ENCODE measurements around the gene SARS2. TPM values are rescaled to one million over a fixed set of nuclear protein-coding genes. Genes with fewer than 3 reads are reported as not detected.
"Not testable (repeated sequence)": the region's sequence is repeated elsewhere in the genome, so short reads cannot be mapped to it uniquely, and the experiment has no call there.

The SARS2 gene
- total RNA-seq, 2 experiments from 2014 or later = 39.8 to 43.2 TPM

DNA sequence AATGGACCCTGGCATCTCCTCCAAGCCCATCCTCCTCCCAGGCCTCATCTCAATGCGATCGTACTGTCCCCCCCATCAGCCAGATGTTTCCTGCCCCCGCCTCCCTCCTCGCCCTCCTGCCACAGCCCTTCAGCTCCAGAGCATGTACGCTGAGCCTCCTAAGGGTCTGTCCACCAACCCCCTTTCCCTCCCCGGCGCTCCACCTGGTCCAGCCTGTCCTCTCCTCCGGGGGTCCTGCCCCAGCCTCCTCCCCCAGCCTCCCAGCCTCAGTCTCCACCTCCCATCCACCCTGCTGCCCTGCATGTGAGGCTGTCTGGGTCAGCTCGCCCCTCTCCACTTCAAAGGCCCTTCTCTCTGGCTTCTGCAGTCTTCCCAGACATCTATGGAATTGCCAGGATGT lies 35.6 kb downstream of the SARS2 start:
- peaks cover 16% of the 10 kb centered on the region for H3K4me1 Mint-ChIP-seq
- H3K27ac Mint-ChIP-seq = no peak overlapping the region
- peaks cover 2% of the 10 kb centered on the region for H3K36me3 Mint-ChIP-seq
- DNase-seq = no peak
- no peaks in the 10 kb centered on the region for H3K9me3 Mint-ChIP-seq
- H3K4me3 Mint-ChIP-seq = no peak overlapping the region
- no peaks in the 10 kb centered on the region for H3K27me3 Mint-ChIP-seq

DNA sequence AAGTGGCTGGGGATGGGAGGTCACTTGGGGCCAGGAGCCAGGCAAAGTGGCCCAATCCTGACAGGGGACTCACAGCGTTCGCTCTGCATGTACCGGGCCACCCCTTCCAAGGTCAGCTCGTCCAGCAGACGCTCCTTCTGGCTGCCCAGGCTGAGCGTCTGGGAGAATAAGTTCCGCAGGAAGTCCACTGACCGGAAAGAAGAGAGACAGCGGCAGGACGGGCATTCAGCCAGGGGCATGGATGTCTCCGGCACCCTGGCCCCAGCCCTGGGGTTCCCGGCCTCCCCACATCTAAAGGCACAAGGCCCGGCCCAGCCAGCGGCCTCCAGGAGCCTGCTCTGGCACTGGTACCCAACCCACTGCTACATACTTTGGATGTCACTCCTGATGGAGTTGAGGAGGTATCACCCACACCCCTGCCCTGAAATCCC lies 37.2 kb downstream of the SARS2 start:
- Mint-ChIP-seq H3K36me3 (peaks cover 2% of the 10 kb centered on the region), H3K27me3 (no peaks in the 10 kb centered on the region), H3K4me3 (no peak overlapping the region), H3K4me1 (peaks cover 7% of the 10 kb centered on the region), H3K9me3 (no peaks in the 10 kb centered on the region), H3K27ac (no peak overlapping the region)
- DNase-seq = no peak

DNA sequence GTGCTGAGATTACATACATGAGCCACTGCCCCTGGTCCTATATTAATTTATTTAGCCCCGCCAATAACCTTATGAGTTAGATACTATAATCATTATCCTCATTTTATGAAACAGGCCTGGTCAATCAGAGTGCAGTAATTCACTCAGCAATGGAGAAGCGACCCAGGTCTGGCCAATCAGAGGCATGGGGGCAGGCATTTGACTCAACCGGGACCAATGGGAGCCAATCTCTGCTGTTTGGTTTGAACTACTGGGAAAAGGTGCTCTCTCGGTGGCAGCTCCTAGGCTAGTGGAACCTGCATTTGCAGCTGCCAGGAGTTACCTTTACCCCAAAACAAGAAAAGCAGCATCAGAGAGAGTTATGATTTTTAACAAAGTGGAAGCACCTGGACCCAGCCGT lies 37.7 kb downstream of the SARS2 start:
- DNase-seq = no peak
- Mint-ChIP-seq H3K4me3 (no peak overlapping the region), H3K27me3 (no peaks in the 10 kb centered on the region), H3K27ac (no peak overlapping the region), H3K9me3 (no peaks in the 10 kb centered on the region), H3K4me1 (peaks cover 4% of the 10 kb centered on the region), H3K36me3 (peaks cover 2% of the 10 kb centered on the region)

DNA sequence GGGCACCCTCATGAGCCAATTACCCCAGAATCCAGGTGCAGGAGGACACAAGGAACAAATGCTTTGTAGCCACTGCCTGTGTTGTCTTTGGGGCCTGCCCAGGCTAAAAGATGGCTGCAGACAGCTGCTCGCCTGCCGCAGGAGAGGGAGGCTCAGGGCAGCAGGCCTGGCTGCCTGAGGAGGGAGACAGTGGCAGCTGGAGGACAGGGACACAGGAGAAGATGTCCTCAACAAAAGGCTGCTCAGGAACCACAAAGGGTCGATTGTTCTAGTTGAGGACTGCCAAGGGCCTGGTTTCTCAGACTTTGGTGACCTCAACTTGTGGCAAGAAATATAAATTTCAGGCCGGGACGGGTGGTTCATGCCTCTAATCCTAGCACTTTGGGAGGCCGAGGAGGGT lies 38.8 kb downstream of the SARS2 start:
- peaks cover 2% of the 10 kb centered on the region for H3K36me3 Mint-ChIP-seq
- H3K9me3 Mint-ChIP-seq = no peaks in the 10 kb centered on the region
- no peak overlapping the region for H3K4me3 Mint-ChIP-seq
- no peak for DNase-seq
- no peaks in the 10 kb centered on the region for H3K27me3 Mint-ChIP-seq
- H3K4me1 Mint-ChIP-seq = peaks cover 6% of the 10 kb centered on the region
- no peak overlapping the region for H3K27ac Mint-ChIP-seq

DNA sequence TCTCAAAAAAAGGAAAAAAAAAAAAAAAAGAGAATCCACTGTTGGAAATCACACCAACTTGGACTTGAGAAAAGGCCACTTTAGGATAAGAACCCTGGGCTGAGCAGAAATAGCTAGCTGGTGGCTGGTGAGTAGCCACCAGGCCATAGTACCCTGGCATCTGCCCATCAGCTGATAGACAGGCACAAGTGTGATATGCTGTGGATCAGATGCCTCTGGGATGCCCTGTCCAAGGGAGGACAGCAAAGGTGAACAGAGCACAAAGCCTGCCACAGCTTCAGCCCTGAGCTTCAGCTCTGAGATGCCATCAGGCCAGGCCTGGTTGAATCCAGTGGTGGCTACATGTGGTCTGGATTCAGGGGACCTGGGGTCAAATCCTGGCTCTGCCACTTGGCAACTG lies 39.9 kb downstream of the SARS2 start:
- Mint-ChIP-seq H3K4me3 (no peak overlapping the region), H3K27me3 (no peaks in the 10 kb centered on the region), H3K27ac (no peak overlapping the region), H3K9me3 (no peaks in the 10 kb centered on the region), H3K36me3 (peaks cover 2% of the 10 kb centered on the region), H3K4me1 (peaks cover 6% of the 10 kb centered on the region)
- DNase-seq = no peak

DNA sequence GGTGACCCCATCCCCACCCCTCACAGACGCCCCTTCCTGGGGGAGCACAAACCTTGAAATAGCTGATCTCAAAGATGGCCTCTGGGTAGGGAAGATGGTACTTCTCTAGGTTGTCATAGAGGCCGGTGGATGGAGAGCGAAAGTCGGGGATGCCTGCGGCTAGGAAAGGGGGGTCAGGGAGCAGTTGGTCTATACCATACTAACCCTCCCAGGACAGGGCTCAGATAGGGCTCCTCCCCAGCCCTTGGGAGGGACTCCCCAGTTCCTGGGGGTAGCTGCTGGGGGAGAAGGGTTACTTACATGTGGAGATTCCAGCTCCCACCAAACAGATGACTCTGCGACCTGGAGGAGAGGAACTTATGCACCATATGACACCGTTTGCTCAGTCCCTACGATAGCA lies 40.8 kb downstream of the SARS2 start:
- H3K36me3 Mint-ChIP-seq = peaks cover 2% of the 10 kb centered on the region
- no peak for DNase-seq
- H3K9me3 Mint-ChIP-seq = no peaks in the 10 kb centered on the region
- H3K4me3 Mint-ChIP-seq = no peak overlapping the region
- no peaks in the 10 kb centered on the region for H3K27me3 Mint-ChIP-seq
- H3K27ac Mint-ChIP-seq = no peak overlapping the region
- peaks cover 6% of the 10 kb centered on the region for H3K4me1 Mint-ChIP-seq

DNA sequence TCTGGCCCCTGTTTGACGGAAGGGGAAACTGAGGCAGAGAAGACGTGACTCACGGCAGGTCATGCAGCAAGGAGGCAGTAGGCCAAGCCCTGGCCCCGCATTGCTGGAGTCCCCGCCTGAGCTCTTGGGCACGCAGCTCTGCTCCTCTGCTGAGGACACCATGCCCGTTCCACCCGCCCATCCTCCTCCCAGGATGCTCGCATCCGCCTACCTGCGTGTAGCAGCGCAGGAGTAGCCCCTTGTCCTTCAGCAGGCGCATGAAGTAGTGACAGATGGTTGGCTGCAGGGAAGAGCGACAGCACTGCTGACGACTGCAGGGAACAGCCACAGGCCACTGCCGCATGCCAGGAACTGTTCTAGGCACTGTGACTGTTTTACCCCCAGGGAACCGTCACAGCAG lies 41.7 kb downstream of the SARS2 start:
- H3K4me3 Mint-ChIP-seq = no peak overlapping the region
- no peaks in the 10 kb centered on the region for H3K9me3 Mint-ChIP-seq
- H3K36me3 Mint-ChIP-seq = peaks cover 2% of the 10 kb centered on the region
- peaks cover 6% of the 10 kb centered on the region for H3K4me1 Mint-ChIP-seq
- H3K27me3 Mint-ChIP-seq = no peaks in the 10 kb centered on the region
- no peak overlapping the region for H3K27ac Mint-ChIP-seq
- DNase-seq = no peak

DNA sequence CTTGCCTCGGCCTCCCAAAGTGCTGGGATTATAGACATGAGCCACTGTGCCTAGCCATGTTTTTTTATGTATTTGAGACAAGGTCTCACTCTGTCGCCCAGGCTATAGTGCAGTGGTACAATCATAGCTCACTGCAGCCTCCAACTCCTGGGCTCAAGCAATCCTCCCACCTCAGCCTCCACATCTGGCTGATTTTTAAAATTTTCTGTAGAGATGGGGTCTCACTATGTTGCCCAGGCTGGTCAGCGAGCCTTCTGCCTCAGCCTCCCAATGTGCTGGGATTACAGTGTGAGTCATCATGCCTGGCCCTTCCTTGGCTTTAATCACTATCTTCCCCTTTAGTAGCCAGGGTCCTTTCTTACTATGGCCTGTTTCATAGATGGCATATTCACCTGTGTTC lies 45.9 kb downstream of the SARS2 start:
- not testable (repeated sequence) for H3K36me3 Mint-ChIP-seq, DNase-seq, H3K9me3 Mint-ChIP-seq, H3K4me3 Mint-ChIP-seq, H3K4me1 Mint-ChIP-seq, H3K27ac Mint-ChIP-seq, H3K27me3 Mint-ChIP-seq

DNA sequence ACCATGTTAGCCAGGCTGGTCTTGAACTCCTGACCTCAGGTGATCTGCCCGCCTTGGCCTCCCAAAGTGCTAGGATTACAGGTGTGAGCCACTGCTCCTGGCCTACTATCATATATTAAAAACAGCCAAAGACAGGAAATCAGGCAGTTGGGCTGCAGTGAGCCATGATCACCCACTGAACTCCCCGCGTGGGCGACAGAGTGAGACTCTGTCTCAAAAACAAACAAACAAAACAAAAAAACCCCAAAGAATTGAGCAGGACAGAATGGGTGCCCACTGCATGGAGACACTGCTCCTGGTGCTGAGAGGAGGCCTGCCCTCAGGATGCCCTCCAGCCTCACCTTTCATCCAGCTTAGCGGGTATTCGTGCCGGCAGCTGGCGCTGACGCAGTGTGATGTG lies 47.3 kb downstream of the SARS2 start:
- Mint-ChIP-seq H3K27ac (no peak overlapping the region), H3K27me3 (no peaks in the 10 kb centered on the region), H3K36me3 (no peaks in the 10 kb centered on the region), H3K4me3 (no peak overlapping the region), H3K9me3 (no peaks in the 10 kb centered on the region), H3K4me1 (peaks cover 17% of the 10 kb centered on the region)
- DNase-seq = no peak

DNA sequence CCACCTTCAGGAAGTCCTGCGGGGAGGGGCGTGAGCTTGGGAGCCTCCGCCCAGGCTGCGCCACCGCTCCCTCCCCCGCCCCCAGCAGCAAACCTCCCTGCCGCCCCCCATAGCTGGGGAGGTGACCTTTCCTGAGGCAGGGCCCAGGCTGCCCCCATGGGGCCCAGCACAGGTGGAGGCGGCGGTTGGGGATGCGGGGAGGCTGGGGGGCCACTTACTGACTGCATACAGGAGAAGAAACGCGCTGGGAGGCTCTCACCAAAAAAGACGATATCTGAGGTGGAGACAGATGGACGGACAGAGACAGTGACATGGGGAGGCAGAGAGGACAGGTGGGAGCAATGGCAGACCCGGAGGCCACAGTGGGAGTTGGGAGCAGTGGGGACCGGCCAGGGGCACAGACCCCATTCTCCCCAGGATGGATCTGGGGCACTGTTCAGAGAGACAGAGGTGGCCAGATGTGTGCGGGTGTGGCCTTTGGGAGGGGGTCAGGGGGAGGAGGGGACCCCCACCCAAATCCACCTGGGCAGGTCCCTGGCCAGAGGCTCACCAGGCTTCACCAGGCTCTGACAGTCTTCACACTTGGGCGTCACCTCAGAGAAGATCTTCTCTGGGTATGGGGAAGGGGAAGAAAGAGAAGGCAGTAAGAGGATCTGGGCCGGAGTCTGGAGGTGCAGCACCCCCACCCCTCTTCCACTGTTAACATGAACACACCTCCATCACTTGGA lies 49.5 kb downstream of the SARS2 start:
- peak overlapping the region; percentile 65 for H3K27ac Mint-ChIP-seq
- H3K27me3 Mint-ChIP-seq = no peaks in the 10 kb centered on the region
- peaks cover 24% of the 10 kb centered on the region for H3K4me1 Mint-ChIP-seq
- H3K4me3 Mint-ChIP-seq = no peak overlapping the region
- H3K9me3 Mint-ChIP-seq = no peaks in the 10 kb centered on the region
- peaks cover under 1% of the 10 kb centered on the region for H3K36me3 Mint-ChIP-seq
- DNase-seq = no peak

DNA sequence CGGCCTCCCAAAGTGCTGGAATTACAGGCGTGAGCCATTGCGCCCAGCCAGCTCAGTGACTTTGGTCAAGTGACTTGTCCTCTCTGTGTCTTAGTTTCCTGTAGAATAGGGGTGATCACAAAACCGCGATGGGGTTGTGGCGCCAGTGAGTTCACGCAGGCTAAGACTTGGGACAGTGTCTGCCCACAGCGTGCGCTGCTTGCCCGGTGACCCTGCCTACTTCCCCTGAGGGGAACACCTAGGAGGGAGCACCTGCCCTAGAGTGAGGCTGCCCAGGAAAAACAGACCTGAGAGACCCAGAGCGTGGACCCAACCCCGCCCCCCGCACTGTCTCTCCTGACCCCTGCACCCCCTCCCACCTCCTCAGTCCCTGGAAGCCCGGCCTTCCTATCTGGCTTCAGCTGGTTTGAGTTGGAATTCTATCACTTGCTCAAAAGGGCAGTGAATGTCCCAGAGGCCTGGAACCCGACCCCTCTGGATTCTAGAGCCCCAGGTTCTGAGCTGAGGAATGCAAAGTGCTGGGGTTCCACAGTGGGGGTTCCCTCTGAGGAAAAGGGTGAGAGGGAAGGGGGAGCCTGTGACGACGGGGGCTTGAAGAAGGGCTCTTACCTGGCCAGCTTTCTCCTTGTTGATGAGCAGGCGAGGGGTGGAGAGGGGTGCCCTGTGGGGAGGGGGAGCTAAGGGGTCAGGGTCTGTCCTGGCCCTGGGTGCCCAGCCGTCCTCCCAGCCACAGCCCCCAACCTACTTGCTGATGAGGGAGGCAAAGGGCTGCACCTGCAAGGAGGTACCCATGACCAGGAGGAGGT lies 50.3 kb downstream of the SARS2 start:
- H3K27ac Mint-ChIP-seq = peak overlapping the region; percentile 62
- DNase-seq = no peak
- H3K4me3 Mint-ChIP-seq = no peak overlapping the region
- no peaks in the 10 kb centered on the region for H3K27me3 Mint-ChIP-seq
- peaks cover 24% of the 10 kb centered on the region for H3K4me1 Mint-ChIP-seq
- H3K9me3 Mint-ChIP-seq = no peaks in the 10 kb centered on the region
- H3K36me3 Mint-ChIP-seq = peaks cover 2% of the 10 kb centered on the region

DNA sequence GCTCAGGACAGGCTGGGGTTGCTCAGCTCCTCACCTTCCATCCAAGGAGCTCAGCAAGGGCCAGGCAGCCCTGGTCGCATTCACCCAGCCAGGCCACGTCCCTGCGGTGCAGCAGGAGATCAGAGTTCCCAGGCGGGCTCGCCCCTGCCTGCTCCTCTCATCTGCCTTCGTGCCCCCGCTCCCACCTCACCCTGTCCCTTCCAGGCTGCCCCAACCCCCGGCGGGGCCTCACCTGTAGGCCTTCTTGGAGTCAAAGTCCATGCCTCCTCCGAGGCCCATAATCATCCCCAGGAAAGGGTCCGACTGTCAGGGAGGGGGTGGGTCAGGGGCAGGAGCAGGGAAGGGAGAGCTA lies 51.2 kb downstream of the SARS2 start:
- no peak overlapping the region for H3K27ac Mint-ChIP-seq
- H3K4me1 Mint-ChIP-seq = peaks cover 24% of the 10 kb centered on the region
- no peak overlapping the region for H3K4me3 Mint-ChIP-seq
- H3K27me3 Mint-ChIP-seq = no peaks in the 10 kb centered on the region
- no peaks in the 10 kb centered on the region for H3K9me3 Mint-ChIP-seq
- DNase-seq = no peak
- H3K36me3 Mint-ChIP-seq = peaks cover 2% of the 10 kb centered on the region

DNA sequence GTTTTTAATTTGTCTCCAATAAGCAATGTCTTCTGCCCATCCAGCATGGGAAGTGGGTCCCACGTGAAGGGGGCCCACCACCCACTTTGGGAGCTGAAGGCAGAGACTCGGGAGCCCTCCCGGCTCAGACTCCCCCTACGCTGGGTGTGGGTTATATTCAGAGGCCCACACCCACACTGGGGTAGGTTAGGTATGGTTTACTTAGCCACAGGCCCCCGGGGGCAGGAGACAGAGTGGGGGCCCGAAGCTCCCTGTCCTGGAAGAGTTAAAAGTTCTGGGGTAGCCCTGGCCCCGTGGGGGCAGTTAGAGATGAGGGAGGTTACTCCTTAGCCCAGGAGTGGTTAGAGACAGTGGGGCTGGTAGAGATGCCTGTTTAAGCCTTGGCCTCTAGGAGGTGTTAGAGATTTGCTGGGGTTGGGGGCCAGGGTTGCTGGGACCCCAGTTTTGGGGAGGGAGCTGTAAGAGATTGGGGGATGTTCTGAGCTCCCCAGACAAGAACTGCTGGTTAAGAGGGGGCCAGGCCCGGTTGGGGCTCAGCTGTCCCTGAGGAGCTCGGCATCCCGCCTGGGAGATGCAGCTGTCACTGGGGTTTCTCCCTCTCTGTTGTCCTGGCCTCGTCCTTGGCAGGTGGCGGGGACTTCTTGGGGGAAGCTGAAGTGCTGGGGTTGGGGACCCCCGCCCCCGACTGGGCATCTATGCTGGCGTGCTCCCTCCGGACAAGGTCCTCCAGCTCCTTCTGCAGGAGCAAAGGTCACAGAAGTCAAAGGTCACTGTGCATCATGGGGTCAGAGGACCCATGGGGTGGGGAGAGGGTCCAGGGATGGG lies 51.8 kb downstream of the SARS2 start:
- Mint-ChIP-seq H3K4me3 (peak overlapping the region; percentile 91), H3K27me3 (no peaks in the 10 kb centered on the region), H3K4me1 (peaks cover 24% of the 10 kb centered on the region), H3K9me3 (no peaks in the 10 kb centered on the region), H3K36me3 (peaks cover 2% of the 10 kb centered on the region), H3K27ac (peak overlapping the region; percentile 95)
- DNase-seq = no peak

DNA sequence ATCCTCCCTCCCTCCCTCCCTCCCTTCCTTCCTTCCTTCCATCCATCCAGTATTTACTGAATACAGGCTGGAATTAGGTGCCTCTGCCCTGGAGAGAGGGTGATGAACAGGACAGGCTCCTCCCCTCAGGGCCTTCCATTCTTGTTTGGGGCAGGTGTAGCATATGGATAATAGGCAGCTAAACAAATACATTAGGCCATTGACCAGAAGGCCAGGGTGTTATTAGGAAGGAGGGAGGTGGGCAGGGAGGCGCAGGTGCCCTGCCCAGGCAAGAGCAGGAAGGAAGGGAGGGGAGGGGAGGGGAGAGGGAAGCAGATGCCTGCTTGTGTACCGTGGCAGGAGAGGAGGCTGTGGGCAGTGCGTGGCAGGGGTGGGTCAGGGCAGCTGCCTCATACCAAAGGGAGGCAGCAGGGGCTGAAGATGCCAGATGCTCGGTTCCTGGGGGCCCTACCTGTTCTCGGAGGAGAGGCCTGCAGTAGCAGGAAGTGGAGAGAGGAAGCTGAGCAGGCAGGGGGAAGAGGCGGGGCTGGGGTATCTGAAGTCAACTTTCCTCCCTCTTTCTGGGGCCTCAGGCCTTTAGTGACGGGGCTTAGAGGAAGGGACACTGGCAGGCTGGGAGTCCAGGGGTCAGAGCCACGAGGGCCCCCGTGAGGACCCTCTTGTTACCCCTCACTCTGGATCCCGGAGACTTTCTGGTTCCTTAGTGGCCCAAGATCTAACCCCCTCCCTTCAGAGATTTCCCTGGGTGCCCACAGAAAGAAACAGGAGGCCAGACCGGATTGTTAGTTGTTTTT lies 52.6 kb downstream of the SARS2 start, which contains the start of gene RINL:
RINL (minus strand) TSS at position 495 of the 794 bp plus-strand sequence. CDS start 1,533 bp downstream, outside the sequence.
- Mint-ChIP-seq H3K9me3 (no peaks in the 10 kb centered on the region), H3K4me1 (peaks cover 24% of the 10 kb centered on the region), H3K4me3 (peak within 1 kb of the TSS; percentile 91), H3K36me3 (peaks cover 2% of the 10 kb centered on the region), H3K27ac (peak within 1 kb of the TSS; percentile 95), H3K27me3 (no peaks in the 10 kb centered on the region)
- DNase-seq = peak; percentile 71
